AG09309 (cell line): ENCODE results near the gene KRTAP10-9.

Experiments used
- DNase-seq: peaks from one replicate; pipeline ENCODE4 v3.0.0-alpha.2; 2010; ENCODE audit warnings: low read depth
- H3K4me3 ChIP-seq: 2 replicates; pipeline ENCODE4 v1.5.1; 2011; ENCODE audit warnings: mild to moderate bottlenecking, low read depth, low read length, moderate library complexity; ENCODE audit not compliant: control insufficient read depth
- TF ChIP-seq, protein P1 (sequence below): IDR thresholded peaks from 2 replicates; pipeline ENCODE4 v1.5.1; 2011; ENCODE audit warnings: mild to moderate bottlenecking, low read depth, low read length, inconsistent platforms; ENCODE audit not compliant: insufficient read depth, control insufficient read depth; ENCODE audit errors: missing control alignments

KRTAP10-9 gene

GRCh38 chr21:44612669-44613229, 14.1 kb upstream of the KRTAP10-9 start:
- TF ChIP-seq, protein P1, sequence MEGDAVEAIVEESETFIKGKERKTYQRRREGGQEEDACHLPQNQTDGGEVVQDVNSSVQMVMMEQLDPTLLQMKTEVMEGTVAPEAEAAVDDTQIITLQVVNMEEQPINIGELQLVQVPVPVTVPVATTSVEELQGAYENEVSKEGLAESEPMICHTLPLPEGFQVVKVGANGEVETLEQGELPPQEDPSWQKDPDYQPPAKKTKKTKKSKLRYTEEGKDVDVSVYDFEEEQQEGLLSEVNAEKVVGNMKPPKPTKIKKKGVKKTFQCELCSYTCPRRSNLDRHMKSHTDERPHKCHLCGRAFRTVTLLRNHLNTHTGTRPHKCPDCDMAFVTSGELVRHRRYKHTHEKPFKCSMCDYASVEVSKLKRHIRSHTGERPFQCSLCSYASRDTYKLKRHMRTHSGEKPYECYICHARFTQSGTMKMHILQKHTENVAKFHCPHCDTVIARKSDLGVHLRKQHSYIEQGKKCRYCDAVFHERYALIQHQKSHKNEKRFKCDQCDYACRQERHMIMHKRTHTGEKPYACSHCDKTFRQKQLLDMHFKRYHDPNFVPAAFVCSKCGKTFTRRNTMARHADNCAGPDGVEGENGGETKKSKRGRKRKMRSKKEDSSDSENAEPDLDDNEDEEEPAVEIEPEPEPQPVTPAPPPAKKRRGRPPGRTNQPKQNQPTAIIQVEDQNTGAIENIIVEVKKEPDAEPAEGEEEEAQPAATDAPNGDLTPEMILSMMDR: no peak
- no peak for DNase-seq
- no peak overlapping the region for H3K4me3 ChIP-seq

GRCh38 chr21:44613386-44614155, 13.3 kb upstream of the KRTAP10-9 start:
- DNase-seq: no peak
- H3K4me3 ChIP-seq: no peak overlapping the region
- TF ChIP-seq, protein P1: no peak

- no peak for DNase-seq
- H3K4me3 ChIP-seq: no peak overlapping the region
- TF ChIP-seq, protein P1: no peak
Observed at GRCh38 chr21:44614161-44614631, 12.7 kb upstream of the KRTAP10-9 start.

DNA sequence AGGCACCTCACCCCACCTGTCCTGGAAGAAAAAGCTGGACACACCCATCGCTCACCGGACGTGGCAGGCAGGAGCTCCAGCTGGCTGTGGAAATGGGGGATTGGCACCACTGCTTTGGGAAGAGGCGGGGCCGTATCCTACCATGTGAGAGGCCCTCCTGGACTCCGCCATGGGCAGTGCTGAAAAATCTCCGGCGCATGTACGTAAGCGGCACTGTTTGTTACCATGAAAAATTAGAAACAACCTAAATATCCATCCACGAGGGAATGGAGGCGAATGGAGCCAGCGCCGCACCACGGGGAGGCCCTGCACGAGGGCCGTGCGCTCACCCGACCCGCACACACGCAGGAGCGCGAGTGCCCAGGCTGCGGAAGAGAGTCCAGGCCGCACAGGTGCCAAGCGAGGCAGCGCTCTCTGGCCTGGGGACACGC, 11.9 kb upstream of the KRTAP10-9 start:
- H3K4me3 ChIP-seq: no peak overlapping the region
- no peak for DNase-seq
- TF ChIP-seq, protein P1: no peak

DNA sequence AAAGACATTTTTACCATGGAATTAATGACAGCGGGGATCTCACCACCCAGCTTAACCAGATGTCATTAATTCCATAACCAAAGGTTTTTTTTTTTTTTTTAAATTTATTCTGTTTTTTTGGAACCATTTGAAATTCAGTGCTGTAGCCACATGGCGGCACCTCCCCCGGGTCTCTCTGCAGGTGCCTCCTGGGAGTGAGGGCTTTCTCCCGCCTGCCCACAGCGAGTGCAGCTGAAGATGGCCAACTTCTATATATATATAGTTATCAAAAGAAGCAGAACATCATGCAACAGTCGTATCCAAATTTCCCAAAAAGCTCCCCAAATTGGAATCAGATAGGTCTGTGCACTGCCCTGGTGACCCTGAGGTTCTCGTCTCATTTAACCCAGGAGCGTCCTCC, 11.4 kb upstream of the KRTAP10-9 start:
- no peak overlapping the region for H3K4me3 ChIP-seq
- no peak for DNase-seq
- TF ChIP-seq, protein P1: no peak

- H3K4me3 ChIP-seq: no peak overlapping the region
- no peak for DNase-seq
- TF ChIP-seq, protein P1: no peak
Observed at GRCh38 chr21:44615911-44616590, 10.8 kb upstream of the KRTAP10-9 start.
